ENCODE results near the gene PPARG.

DNA sequence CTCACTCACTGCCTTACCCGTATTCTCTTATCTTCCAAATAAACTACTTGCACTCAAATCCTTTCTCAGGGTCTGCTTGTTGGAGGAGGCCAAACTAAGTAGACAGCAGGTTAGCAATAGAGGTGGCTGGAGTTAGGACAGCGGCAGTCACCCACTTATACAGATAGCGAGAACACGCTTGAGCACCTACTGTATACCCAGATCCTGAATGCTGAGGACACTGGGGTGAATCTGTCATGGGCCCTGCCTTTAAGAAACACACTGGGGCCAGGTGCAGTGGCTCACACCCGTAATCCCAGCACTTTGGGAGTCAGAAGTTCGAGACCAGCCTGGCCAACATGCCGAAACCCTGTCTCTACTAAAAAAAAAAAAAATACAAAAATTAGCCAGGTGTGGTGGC is 157.4 kb downstream of the PPARG start:
- TF ChIP-seq, protein P1, sequence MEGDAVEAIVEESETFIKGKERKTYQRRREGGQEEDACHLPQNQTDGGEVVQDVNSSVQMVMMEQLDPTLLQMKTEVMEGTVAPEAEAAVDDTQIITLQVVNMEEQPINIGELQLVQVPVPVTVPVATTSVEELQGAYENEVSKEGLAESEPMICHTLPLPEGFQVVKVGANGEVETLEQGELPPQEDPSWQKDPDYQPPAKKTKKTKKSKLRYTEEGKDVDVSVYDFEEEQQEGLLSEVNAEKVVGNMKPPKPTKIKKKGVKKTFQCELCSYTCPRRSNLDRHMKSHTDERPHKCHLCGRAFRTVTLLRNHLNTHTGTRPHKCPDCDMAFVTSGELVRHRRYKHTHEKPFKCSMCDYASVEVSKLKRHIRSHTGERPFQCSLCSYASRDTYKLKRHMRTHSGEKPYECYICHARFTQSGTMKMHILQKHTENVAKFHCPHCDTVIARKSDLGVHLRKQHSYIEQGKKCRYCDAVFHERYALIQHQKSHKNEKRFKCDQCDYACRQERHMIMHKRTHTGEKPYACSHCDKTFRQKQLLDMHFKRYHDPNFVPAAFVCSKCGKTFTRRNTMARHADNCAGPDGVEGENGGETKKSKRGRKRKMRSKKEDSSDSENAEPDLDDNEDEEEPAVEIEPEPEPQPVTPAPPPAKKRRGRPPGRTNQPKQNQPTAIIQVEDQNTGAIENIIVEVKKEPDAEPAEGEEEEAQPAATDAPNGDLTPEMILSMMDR (IDR thresholded peaks at IDR 0.05; ENCODE audit: low read length), result no peak
- TF ChIP-seq EZH2 (IDR thresholded peaks at IDR 0.05; ENCODE audit: borderline replicate concordance, low read length), result no peak
